NCI-H1436 treated with DMSO at 0.1 percent for 48 hours (cell line): ENCODE data around the gene BCAR3.

Experiments used
- DNase-seq: peaks from one replicate; lab custom pipeline; 2025; lab: John Stamatoyannopoulos, UW

BCAR3 gene

DNA sequence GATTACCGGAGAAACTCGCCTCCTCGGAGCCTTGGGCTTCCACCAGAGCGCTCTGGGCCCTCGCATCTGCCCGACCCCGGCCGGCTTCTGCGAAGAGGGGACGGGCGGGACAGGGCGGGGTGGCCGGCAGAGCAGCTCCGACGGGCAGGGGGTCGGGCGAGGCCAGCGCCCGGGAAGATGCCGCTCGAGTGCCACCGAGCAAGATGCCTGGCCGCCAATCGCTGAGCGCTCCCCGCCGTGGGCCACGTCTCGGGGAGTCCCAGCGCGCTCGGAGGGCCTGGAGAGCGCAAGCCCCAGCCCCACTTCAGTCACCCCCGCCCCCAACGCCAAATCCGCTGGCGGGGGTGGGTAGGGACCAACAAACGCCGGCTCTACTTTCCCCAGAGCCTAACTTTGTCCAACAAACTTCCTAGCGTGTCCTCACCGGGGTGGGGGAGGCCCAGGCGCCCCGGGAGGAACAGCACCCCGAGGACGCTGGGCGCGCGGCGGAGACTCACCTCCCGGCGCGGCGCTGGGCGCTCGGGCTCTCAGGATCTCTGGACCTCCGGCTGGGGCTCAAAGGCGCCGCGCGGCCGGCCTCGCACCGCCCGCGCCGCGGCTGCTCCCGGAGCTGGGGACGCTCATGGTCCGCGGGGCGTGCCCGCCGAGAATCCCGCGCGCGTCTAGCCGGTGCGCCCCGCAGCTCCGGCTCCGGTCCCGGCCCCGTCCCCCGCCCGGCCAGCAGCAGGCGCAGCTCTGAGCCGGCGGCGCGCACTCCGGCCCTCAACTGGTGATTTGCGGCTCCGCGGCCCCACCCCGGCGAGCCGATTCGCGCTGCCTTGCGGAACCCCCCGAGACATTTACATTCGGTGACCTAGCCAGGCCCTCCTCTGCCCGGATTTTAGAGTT, at the start of gene BCAR3:
BCAR3 (minus strand) TSS at position 737 of the 888 bp plus-strand sequence. CDS start 6,907 bp downstream, outside the sequence.
- DNase-seq: no peak

DNA sequence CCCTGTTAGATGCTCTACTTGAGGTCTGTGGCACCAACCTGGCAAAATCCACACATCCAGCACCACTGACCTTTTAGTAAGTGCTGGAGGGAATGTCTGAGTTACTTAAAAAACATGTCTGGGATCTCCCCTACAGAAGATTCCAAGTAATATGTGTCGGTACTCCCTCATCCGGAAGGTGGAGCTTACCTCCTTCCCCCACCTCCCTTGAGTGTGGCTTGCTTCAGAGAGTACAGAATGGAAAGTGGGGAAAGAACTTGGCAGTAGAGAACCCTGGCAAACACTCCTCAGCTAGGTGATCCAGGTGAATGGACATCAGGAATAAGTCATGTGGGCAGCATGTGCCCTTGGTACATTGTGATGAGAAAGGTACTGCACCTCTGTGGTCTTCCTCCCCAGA, 49.0 kb upstream of the BCAR3 start:
- DNase-seq: no peak

DNA sequence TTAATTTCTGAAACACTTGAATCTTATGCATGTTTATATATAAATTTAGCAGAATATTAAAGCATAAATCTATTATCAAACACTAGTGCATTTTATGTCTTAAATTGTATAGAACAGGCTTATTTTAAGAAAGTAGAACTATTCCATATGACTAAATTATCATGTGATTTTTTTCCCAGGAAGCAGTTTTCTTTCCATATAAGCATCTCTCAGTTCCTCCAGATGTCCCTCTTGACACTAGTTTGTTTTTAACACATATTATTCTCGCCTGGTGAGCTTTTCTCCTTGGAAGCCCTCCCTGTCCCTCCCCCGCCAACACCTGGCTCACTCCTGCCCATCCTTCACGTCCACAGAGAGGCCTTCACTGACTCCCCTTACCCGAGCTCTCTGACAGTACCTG, 48.3 kb upstream of the BCAR3 start:
- no peak for DNase-seq

GRCh38 chr1:93729502-93729901, 47.9 kb upstream of the BCAR3 start:
- no peak for DNase-seq

DNA sequence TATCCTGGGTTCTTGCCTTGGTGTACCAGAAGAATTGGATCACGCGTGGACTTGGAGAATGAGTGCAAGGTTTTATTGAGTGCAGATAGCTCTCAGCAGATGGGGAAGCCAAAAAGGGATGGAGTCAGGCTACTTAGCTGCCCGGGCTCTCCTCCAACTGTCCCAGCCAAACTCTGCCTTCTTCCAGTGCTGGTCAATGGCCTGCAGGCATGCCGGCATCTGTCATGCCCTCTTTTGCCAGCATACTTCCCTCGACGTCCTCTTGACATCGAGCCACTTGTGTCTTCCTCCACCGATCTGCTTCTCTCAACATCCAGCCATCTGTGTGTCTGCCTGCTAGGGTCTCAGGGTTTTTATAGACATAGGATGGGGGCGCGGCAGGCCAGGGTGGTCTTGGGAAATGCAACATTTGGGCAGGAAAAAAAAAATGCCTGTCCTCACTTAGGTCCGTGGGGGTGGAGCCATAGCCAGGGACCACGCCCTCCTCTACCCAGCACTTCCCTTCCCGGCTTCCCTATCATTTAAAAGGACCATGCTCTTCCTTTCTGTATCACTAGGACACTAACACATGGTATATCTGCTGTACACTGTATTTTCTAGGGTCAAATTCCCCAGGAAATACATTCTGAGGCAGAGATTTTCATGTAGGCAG, 47.0 kb upstream of the BCAR3 start:
- no peak for DNase-seq

DNA sequence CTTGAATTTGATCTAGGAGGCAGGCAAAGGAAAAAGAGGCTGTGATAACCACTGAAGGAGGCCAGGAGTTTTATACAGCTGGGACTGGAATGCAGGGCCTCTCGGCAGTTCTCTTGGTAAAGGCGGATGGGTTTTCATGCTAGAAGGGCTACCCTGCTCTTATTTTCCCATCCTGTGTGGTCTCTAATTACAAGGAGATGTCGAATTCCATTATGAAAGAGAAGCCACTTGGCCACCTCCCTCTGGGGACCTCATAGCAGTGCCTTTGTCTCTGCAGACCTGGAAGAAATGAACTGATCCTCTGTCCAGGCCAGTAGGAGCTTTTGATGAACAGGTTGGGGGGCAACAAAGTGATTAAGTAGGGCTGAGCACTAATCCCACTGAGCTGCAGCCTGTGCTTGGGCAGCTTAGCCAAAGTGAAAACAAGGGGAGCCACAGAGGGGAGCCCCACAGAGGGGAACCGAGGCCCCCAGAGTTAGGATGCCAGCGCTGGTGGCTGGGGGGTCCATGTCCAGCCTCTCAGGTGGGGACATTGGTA, 42.2 kb upstream of the BCAR3 start:
- no peak for DNase-seq

DNA sequence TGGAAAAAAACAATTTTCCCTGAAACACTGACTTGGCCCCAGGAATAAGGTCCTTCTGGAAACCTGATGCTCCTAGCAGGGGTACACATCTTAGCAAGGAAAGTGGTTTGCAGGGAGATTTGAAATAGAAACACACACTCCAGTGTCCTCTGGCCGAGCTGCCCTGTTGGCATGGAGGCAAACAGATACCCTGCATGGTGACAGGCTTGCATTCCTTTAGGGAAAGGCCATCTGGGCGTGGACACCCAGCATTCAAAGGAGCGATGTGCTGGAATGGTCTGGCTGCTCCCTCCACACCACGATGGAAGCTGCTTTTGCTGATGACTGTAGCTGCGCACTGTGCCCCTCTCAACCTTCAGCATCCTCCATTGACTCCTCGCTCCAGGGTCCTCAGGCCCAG, 41.5 kb upstream of the BCAR3 start:
- DNase-seq: no peak

GRCh38 chr1:93722081-93723031, 40.7 kb upstream of the BCAR3 start:
- DNase-seq: no peak

- no peak for DNase-seq
Measured at GRCh38 chr1:93720956-93721626, 39.5 kb upstream of the BCAR3 start.

GRCh38 chr1:93717640-93718039, 36.0 kb upstream of the BCAR3 start:
- DNase-seq: no peak

- no peak for DNase-seq
Measured at GRCh38 chr1:93716941-93717368, 35.3 kb upstream of the BCAR3 start.

GRCh38 chr1:93716163-93716562, 34.5 kb upstream of the BCAR3 start:
- no peak for DNase-seq

GRCh38 chr1:93715529-93716126, 34.0 kb upstream of the BCAR3 start:
- DNase-seq: peak; percentile 66

- DNase-seq: no peak
Measured at GRCh38 chr1:93714356-93714755, 32.7 kb upstream of the BCAR3 start.

- no peak for DNase-seq
Measured at GRCh38 chr1:93713341-93713740, 31.7 kb upstream of the BCAR3 start.

DNA sequence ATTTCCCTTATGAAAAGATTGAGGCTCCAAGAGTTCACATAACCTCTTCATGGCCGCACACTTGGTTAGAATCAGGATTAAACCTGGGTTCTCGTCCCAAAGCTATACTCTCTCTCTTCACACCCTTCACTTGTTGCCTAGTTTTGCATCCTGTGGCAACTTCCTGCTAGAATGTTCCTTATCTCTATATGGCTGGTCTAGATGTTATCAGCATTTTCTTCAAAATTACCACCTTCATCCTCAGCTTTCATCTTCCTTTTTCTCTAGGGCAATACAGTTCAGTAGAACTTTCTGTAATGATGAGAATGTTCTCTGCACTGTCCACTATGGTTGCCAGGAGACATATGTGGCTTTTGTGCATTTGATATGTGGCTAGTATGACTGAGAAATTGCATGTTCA, 31.1 kb upstream of the BCAR3 start:
- DNase-seq: no peak

DNA sequence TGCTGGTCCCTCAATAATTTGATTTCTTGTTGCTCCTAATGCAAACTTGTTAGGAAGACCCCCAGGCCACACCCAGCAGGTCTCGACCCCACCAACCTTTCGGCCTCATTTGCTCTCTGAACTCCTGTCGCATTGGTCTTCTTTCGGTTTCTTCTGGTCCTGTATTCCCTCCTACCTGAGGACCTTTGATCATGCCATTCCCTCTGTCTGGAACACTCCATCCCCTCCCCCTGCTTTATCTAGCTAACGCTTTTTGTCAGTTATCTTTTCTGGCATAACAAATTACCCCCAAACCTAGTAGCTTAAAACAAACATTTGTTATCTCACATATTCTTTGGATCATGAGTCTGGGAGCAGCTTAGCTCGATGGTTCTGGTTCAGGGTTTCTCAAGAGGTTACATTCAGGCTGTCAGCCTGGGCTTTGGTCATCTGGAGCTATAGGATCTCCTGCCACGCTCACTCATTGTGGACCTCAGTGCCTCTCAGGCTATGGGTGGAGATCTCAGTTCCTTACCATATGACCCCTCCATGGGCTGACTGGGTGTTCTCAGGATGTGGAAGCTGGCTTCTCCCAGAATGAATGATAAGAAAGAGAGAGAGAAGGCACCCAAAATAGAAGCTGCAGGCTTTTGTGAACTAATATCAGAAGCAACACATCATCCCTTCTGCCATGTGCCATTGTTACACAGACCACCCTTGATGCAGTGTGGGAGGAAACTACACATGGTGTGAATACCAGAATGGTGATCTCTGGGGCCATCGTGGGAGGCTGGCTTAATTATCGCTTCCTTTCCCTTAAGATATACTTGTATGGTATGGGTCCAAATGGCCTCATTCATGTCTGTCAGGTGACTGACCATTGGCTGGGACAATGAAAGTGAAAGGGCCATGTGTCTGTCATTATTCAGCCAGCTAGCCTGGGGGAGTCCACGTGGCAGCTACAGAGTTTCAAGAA, 29.1 kb upstream of the BCAR3 start:
- DNase-seq: no peak

DNA sequence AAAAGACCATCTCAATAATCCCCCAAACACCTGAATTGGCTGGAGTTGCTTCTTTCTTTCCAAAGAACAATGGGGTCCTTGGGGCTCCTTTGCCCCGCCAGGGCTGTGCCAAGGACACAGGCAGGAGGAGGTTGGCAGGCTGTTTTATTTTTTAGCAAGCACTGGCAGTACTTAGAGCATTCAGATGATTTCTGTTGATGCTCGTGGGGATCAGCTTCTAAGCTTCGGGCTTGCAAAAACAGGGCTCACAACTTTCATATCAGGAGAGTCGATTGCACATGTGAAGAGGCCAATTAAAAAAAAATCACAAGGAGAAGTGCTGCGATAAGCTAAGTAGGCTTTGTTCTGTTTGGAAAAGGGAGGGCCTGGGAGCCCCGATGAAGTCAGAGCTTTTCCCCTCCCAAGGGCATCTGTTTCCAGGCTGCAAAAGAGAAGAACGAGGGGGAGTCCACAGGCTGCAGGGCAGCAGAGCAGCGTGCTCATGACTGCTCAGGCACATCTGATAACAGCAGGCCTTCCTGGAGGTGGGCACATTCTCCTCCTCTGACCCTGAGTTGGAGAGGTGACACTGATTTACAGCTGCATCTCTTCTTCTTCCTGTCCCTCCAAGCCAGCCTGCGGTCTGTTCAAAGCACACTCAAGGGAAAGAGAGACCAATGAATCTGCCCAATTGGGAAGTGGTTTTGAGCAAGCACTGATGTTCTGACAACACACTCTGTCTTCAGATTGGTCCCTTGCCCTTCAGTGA, 27.3 kb upstream of the BCAR3 start:
- peak; percentile 82 for DNase-seq

- no peak for DNase-seq
Measured at GRCh38 chr1:93707956-93708355, 26.3 kb upstream of the BCAR3 start.
